GM18858 (cell line): ENCODE results near the gene VDR.

Experiments
- ATAC-seq: cut with Tn5 transposase; IDR thresholded peaks from one replicate; pipeline ENCODE4 v1.9.1; 2021; ENCODE audit not compliant: unreplicated experiment

Gene VDR

GRCh38 chr12:47833591-47834012, 71.2 kb downstream of the VDR start:
- ATAC-seq = no peak

GRCh38 chr12:47832263-47832933, 72.4 kb downstream of the VDR start:
- ATAC-seq = peak; percentile 37

- ATAC-seq = no peak
Measured at GRCh38 chr12:47829584-47829983, 75.2 kb downstream of the VDR start.

- no peak for ATAC-seq
Measured at GRCh38 chr12:47828976-47829482, 75.8 kb downstream of the VDR start.

GRCh38 chr12:47828008-47828975, 76.5 kb downstream of the VDR start:
- ATAC-seq = no peak

GRCh38 chr12:47825173-47825639, 79.6 kb downstream of the VDR start:
- no peak for ATAC-seq

GRCh38 chr12:47824635-47825034, 80.2 kb downstream of the VDR start:
- no peak for ATAC-seq

GRCh38 chr12:47824198-47824597, 80.6 kb downstream of the VDR start:
- no peak for ATAC-seq

- ATAC-seq = no peak
Measured at GRCh38 chr12:47823422-47824086, 81.2 kb downstream of the VDR start.

- ATAC-seq = no peak
Measured at GRCh38 chr12:47822863-47823262, 81.9 kb downstream of the VDR start.

- ATAC-seq = no peak
Measured at GRCh38 chr12:47822401-47822800, 82.4 kb downstream of the VDR start.

- no peak for ATAC-seq
Measured at GRCh38 chr12:47821346-47821706, 83.5 kb downstream of the VDR start.

- ATAC-seq = no peak
Measured at GRCh38 chr12:47820631-47821345, 84.0 kb downstream of the VDR start.

GRCh38 chr12:47819896-47820630, 84.7 kb downstream of the VDR start, which contains the start of gene HDAC7:
Gene HDAC7, minus strand, starts transcription at chr12:47819903. Its CDS starts 118 bp downstream, at chr12:47819785.
- ATAC-seq = no peak

- ATAC-seq = no peak
Measured at GRCh38 chr12:47819138-47819895, 85.5 kb downstream of the VDR start.

GRCh38 chr12:47818467-47819137, 86.2 kb downstream of the VDR start:
- no peak for ATAC-seq

- no peak for ATAC-seq
Measured at GRCh38 chr12:47818007-47818376, 86.8 kb downstream of the VDR start.

- ATAC-seq = no peak
Measured at GRCh38 chr12:47817272-47818006, 87.4 kb downstream of the VDR start.
